Peyer's patch (tissue), 4 donors: ENCODE measurements around the gene SREK1. TPM values are rescaled to one million over a fixed set of nuclear protein-coding genes. Genes with fewer than 3 reads are reported as not detected.
A peak's percentile ranks its signal among the peaks of the same experiment; 100 is the strongest.

Source experiments
- DNase-seq, 3 donors: peaks; one replicate each; pipeline ENCODE4 v3.0.0-alpha.2; 2017 to 2019
- H3K27ac ChIP-seq, 4 donors: fragments of 200-600 bp; sonication (generic); one replicate each; pipeline ENCODE4 v1.5.1; 2016 to 2019
- H3K27me3 ChIP-seq, 2 donors: fragments of 200-600 bp; sonication (generic); one replicate each; pipeline ENCODE4 v1.5.1; 2019
- H3K36me3 ChIP-seq, 3 donors: fragments of 200-600 bp; sonication (generic); one replicate each; pipeline ENCODE4 v1.5.1; 2016 to 2019
- H3K4me1 ChIP-seq, 4 donors: fragments of 200-600 bp; sonication (generic); one replicate each; pipeline ENCODE4 v1.5.1; 2016 to 2019
- H3K4me3 ChIP-seq, 4 donors: fragments of 200-600 bp; sonication (generic); 1 replicate in 3 of 4; 2 replicates in 1 of 4; pipeline ENCODE4 v1.5.1; 2016 to 2019; ENCODE audit warnings: mild to moderate bottlenecking in 1 of 4
- H3K9me3 ChIP-seq, 4 donors: fragments of 200-600 bp; sonication (generic); one replicate each; pipeline ENCODE4 v1.5.1; 2016 to 2019; ENCODE audit warnings: mild to moderate bottlenecking in 1 of 4
- CTCF ChIP-seq, 6 experiments: fragments of 450-650 bp in 4 of 6; fragments of 200-600 bp in 2 of 6; sonication (generic) in 1 of 6; IDR thresholded peaks; one replicate each; pipeline ENCODE4 v1.5.1; 2017 to 2019; ENCODE audit warnings: antibody characterized with exemption in 6 of 6, mild to moderate bottlenecking in 3 of 6, moderate library complexity in 1 of 6
- POLR2A ChIP-seq, 2 donors: fragments of 450-650 bp; IDR thresholded peaks; one replicate each; pipeline ENCODE4 v1.5.1; 2017; ENCODE audit warnings: antibody characterized with exemption in 2 of 2, mild to moderate bottlenecking in 2 of 2, moderate library complexity in 2 of 2
- total RNA-seq, 4 donors: library from RNA; depleted of rRNA; stranded (reverse); fragments of >200 nt; gene quantifications; one replicate each; pipeline ENCODE4 v1.1.0, GENCODE V29; 2016

The SREK1 gene
- total RNA-seq, 4 donors from 2014 or later: 99.8 to 282 (median 115) TPM

- TF ChIP-seq POLR2A (IDR thresholded peaks at IDR 0.05) (no peak), CTCF (IDR thresholded peaks at IDR 0.05) (peak in 2 of 6 experiments; percentile 18 to 19)
- Histone ChIP-seq H3K27ac (no peak overlapping the region), H3K36me3 (no peaks in the 10 kb centered on the region), H3K4me3 (no peak overlapping the region), H3K4me1 (no peaks in the 10 kb centered on the region), H3K27me3 (no peaks in the 10 kb centered on the region), H3K9me3 (no peaks in the 10 kb centered on the region)
- DNase-seq: no peak
Observed at GRCh38 chr5:66223637-66224036, 79.5 kb downstream of the SREK1 start.

GRCh38 chr5:66224274-66224673 lies 80.2 kb downstream of the SREK1 start:
- Histone ChIP-seq H3K4me1 (no peaks in the 10 kb centered on the region), H3K27ac (no peak overlapping the region), H3K4me3 (no peak overlapping the region), H3K27me3 (no peaks in the 10 kb centered on the region), H3K36me3 (no peaks in the 10 kb centered on the region), H3K9me3 (no peaks in the 10 kb centered on the region)
- TF ChIP-seq POLR2A (IDR thresholded peaks at IDR 0.05) (no peak), CTCF (IDR thresholded peaks at IDR 0.05) (no peak)
- DNase-seq: no peak

GRCh38 chr5:66224773-66225553 lies 80.9 kb downstream of the SREK1 start:
- no peak for TF ChIP-seq CTCF (IDR thresholded peaks at IDR 0.05)
- no peak for TF ChIP-seq POLR2A (IDR thresholded peaks at IDR 0.05)

GRCh38 chr5:66230551-66230950 lies 86.5 kb downstream of the SREK1 start:
- H3K4me1 ChIP-seq: no peaks in the 10 kb centered on the region
- no peak overlapping the region for H3K4me3 ChIP-seq
- TF ChIP-seq POLR2A (IDR thresholded peaks at IDR 0.05): no peak
- TF ChIP-seq CTCF (IDR thresholded peaks at IDR 0.05): no peak
- no peak for DNase-seq
- H3K36me3 ChIP-seq: no peaks in the 10 kb centered on the region
- no peaks in the 10 kb centered on the region for H3K9me3 ChIP-seq
- no peaks in the 10 kb centered on the region for H3K27me3 ChIP-seq
- H3K27ac ChIP-seq: no peak overlapping the region

More at GRCh38 chr5:66224773-66225553, 80.9 kb downstream of the SREK1 start:
- no peak for DNase-seq
- H3K27me3 ChIP-seq: no peaks in the 10 kb centered on the region
- H3K9me3 ChIP-seq: no peaks in the 10 kb centered on the region
- H3K4me3 ChIP-seq: no peak overlapping the region
- no peaks in the 10 kb centered on the region for H3K36me3 ChIP-seq
- no peaks in the 10 kb centered on the region for H3K4me1 ChIP-seq
- no peak overlapping the region for H3K27ac ChIP-seq

GRCh38 chr5:66231508-66231907 lies 87.4 kb downstream of the SREK1 start:
- TF ChIP-seq POLR2A (IDR thresholded peaks at IDR 0.05): no peak
- H3K27ac ChIP-seq: no peak overlapping the region
- H3K9me3 ChIP-seq: no peaks in the 10 kb centered on the region
- no peaks in the 10 kb centered on the region for H3K27me3 ChIP-seq
- H3K36me3 ChIP-seq: no peaks in the 10 kb centered on the region
- no peak for DNase-seq
- H3K4me1 ChIP-seq: no peaks in the 10 kb centered on the region
- no peak overlapping the region for H3K4me3 ChIP-seq

GRCh38 chr5:66232275-66232674 lies 88.2 kb downstream of the SREK1 start:
- Histone ChIP-seq H3K27me3 (no peaks in the 10 kb centered on the region), H3K9me3 (no peaks in the 10 kb centered on the region), H3K4me3 (no peak overlapping the region), H3K4me1 (no peaks in the 10 kb centered on the region), H3K36me3 (no peaks in the 10 kb centered on the region), H3K27ac (no peak overlapping the region)
- no peak for DNase-seq
- TF ChIP-seq POLR2A (IDR thresholded peaks at IDR 0.05): no peak
- TF ChIP-seq CTCF (IDR thresholded peaks at IDR 0.05): no peak
